ENCODE data around the gene HIVEP3.

HIVEP3 gene

DNA sequence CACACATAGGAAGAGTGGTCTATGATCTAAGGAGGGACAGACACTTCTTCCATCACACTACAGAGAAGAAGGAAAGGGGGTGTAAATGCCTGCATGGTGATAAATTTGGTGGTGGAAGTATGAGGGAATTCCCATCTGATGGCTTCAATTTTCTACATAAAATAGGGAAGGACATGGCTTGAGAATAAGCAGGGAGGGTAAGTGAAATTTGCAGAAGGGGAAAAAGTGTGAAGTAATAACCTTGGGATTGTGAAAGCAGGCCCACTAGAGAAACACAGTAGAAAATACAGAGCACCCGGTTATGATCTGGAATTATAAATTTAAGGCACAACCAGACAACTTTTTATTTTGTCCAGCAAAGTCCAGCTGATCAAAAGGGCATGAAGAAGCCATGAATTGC, 22.7 kb upstream of the HIVEP3 start:
- no peak for DNase-seq (ENCODE audit: low read depth)
- TF ChIP-seq, protein P1, sequence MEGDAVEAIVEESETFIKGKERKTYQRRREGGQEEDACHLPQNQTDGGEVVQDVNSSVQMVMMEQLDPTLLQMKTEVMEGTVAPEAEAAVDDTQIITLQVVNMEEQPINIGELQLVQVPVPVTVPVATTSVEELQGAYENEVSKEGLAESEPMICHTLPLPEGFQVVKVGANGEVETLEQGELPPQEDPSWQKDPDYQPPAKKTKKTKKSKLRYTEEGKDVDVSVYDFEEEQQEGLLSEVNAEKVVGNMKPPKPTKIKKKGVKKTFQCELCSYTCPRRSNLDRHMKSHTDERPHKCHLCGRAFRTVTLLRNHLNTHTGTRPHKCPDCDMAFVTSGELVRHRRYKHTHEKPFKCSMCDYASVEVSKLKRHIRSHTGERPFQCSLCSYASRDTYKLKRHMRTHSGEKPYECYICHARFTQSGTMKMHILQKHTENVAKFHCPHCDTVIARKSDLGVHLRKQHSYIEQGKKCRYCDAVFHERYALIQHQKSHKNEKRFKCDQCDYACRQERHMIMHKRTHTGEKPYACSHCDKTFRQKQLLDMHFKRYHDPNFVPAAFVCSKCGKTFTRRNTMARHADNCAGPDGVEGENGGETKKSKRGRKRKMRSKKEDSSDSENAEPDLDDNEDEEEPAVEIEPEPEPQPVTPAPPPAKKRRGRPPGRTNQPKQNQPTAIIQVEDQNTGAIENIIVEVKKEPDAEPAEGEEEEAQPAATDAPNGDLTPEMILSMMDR (conservative IDR thresholded peaks at IDR 0.05; ENCODE audit: low read depth, low read length): no peak
- H3K4me3 ChIP-seq (ENCODE audit: low read length): no peak overlapping the region

DNA sequence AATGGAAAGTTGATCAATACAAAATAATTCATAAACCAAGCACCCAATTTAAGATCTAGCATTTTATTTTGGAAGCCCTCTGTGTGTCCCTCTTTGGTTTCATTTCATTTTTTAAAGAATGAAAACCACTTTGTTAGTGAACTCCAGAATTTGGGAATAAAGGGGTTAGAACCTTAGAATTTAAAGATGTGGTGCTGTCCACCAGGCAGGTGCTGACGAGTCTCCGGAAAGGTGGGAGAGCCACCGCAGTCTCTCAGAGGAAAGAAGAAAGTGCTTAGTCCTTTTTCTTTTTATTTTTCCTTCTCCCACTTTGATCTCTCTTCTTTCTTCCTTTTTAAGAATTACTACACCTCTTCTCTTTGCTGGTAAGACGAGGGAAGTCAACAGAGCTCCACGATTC, 20.5 kb upstream of the HIVEP3 start:
- DNase-seq (ENCODE audit: low read depth): no peak

DNA sequence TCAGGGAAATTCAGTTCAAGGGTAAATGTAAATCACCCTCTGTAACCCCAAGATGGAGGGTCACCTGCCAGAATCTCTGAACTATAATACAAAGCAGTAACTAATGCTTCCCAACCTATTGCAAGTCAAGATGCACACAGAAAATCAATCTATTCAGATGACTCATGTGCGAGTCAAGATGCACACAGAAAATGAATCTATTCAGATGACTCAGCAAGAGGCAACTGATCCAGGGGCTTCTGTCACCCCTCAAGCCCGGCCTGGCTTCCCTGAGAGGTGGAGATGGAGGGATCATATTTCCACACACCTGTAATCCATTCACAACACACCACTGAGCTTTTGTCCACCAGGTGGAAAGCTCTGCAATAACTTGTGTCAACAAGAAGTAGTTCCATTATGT, 17.4 kb upstream of the HIVEP3 start:
- no peak overlapping the region for H3K4me3 ChIP-seq (ENCODE audit: low read length)
- DNase-seq (ENCODE audit: low read depth): no peak
- TF ChIP-seq, protein P1 (conservative IDR thresholded peaks at IDR 0.05; ENCODE audit: low read depth, low read length): no peak

More for the DNA sequence above, 20.5 kb upstream of the HIVEP3 start:
- TF ChIP-seq, protein P1 (conservative IDR thresholded peaks at IDR 0.05; ENCODE audit: low read depth, low read length): no peak
- no peak overlapping the region for H3K4me3 ChIP-seq (ENCODE audit: low read length)

DNA sequence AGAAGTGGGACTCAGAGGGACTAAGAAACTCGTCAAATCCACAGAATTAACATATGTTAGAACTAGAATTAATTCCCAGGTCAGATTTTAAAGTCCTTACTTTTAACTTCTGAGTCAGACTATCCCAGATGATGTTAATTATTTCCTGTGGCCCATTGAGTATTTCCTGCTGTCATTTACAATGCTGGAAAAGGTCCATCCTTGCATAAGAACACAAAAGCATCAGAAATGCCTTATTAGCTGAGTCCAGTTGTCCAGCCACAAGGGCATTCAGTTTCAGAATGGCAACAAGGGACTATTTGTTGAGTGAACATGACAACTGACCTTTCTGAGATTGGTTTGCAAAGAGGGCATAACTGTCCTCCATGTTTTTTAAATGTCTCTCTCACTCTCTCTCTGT, 16.5 kb upstream of the HIVEP3 start:
- TF ChIP-seq, protein P1 (conservative IDR thresholded peaks at IDR 0.05; ENCODE audit: low read depth, low read length): no peak
- no peak for DNase-seq (ENCODE audit: low read depth)

DNA sequence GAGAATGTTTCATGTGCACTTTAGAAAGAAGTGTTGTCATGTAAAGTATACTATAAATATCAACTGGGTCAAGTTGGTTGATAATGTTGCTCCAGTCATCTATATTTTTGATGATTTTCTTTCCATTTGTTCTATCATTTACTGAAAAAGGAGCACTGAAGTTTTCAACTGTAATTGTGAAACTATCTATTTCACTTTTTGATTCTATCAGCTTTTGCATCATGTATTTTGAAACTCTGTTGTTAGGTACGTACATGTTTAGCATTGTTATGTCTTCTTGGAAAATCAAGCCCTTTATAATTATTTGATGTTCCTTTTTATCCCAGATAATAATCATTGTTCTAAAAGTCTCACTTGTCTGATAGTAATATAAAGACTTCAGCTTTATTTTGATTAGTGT, 14.4 kb upstream of the HIVEP3 start:
- no peak for DNase-seq (ENCODE audit: low read depth)
- no peak overlapping the region for H3K4me3 ChIP-seq (ENCODE audit: low read length)
- TF ChIP-seq, protein P1 (conservative IDR thresholded peaks at IDR 0.05; ENCODE audit: low read depth, low read length): no peak

More for the DNA sequence above, 16.5 kb upstream of the HIVEP3 start:
- H3K4me3 ChIP-seq (ENCODE audit: low read length): no peak overlapping the region

DNA sequence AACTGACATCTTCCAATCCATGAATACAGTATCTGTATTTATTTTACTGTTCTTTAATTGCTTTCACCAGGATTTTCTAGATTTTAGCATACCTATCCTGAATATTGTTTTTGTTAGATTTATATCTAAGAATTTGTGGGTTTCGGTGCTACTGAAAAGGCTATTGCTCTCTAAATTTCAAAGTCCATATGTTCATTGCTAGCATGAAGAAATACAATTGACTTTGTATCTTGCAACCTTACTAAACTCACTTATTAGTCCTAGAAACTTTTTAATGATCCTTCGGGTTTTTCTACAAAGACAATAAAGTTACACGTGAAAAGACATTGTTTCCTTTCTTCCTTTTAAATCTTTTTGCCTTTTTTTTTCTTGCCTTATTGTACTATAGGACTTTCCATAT, 12.9 kb upstream of the HIVEP3 start:
- TF ChIP-seq, protein P1 (conservative IDR thresholded peaks at IDR 0.05; ENCODE audit: low read depth, low read length): no peak
- H3K4me3 ChIP-seq (ENCODE audit: low read length): no peak overlapping the region
- no peak for DNase-seq (ENCODE audit: low read depth)

DNA sequence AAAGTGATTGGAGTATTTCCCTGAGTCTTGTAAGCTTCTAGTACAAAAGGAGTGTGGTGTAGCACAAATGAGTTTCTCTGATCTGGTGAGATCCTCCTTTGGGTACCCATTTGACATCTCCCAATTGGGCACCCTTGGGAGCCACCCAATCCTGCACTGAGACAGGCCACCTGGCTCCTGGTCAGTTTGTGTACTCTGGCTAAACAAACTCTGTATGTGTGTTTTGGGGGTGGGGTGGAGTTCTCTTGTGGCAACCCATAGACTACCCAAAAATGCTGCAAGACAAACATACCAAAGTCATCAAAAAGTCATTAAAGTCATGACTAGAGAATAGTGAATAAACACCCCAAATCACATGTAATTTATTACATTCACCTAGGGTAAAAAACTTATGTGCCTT, 8.4 kb upstream of the HIVEP3 start:
- TF ChIP-seq, protein P1 (conservative IDR thresholded peaks at IDR 0.05; ENCODE audit: low read depth, low read length): no peak
- no peak for DNase-seq (ENCODE audit: low read depth)
- no peak overlapping the region for H3K4me3 ChIP-seq (ENCODE audit: low read length)

All from retinal pigment epithelial cell (primary cell).